ENCODE measurements around the gene GPHB5.

The GPHB5 gene

GRCh38 chr14:63292805-63293204, 25.9 kb downstream of the GPHB5 start:
- TF ChIP-seq ZBTB7A (IDR thresholded peaks at IDR 0.05; ENCODE audit: low read depth) (no peak), RAD21 (IDR thresholded peaks at IDR 0.05; ENCODE audit: low read depth) (no peak), NFIC (IDR thresholded peaks at IDR 0.05) (no peak), USF1 (IDR thresholded peaks at IDR 0.05) (no peak), TEAD4 (IDR thresholded peaks at IDR 0.05) (no peak), EGR1 (IDR thresholded peaks at IDR 0.05) (no peak), REST (IDR thresholded peaks at IDR 0.05; ENCODE audit: low read depth) (no peak), TAF1 (IDR thresholded peaks at IDR 0.05; ENCODE audit: low read depth) (no peak), EP300 (IDR thresholded peaks at IDR 0.05; ENCODE audit: borderline replicate concordance) (no peak), CEBPB (IDR thresholded peaks at IDR 0.05) (no peak), MAX (IDR thresholded peaks at IDR 0.05) (no peak), CREB1 (IDR thresholded peaks at IDR 0.05; ENCODE audit: low read depth) (no peak), FOXM1 (IDR thresholded peaks at IDR 0.05; ENCODE audit: borderline replicate concordance, low read depth) (no peak), TCF12 (IDR thresholded peaks at IDR 0.05; ENCODE audit: low read depth) (no peak), YY1 (IDR thresholded peaks at IDR 0.05; ENCODE audit: low read depth) (no peak)

- TF ChIP-seq EGR1 (IDR thresholded peaks at IDR 0.05) (no peak), RAD21 (IDR thresholded peaks at IDR 0.05; ENCODE audit: low read depth) (no peak), REST (IDR thresholded peaks at IDR 0.05; ENCODE audit: low read depth) (no peak), ZBTB7A (IDR thresholded peaks at IDR 0.05; ENCODE audit: low read depth) (no peak), FOXM1 (IDR thresholded peaks at IDR 0.05; ENCODE audit: borderline replicate concordance, low read depth) (no peak), YY1 (IDR thresholded peaks at IDR 0.05; ENCODE audit: low read depth) (no peak), CEBPB (IDR thresholded peaks at IDR 0.05) (no peak), CREB1 (IDR thresholded peaks at IDR 0.05; ENCODE audit: low read depth) (no peak)
Measured at GRCh38 chr14:63290741-63291430, 27.8 kb downstream of the GPHB5 start.

GRCh38 chr14:63288853-63289252, 29.9 kb downstream of the GPHB5 start:
- TF ChIP-seq EP300 (IDR thresholded peaks at IDR 0.05; ENCODE audit: borderline replicate concordance) (no peak), NFIC (IDR thresholded peaks at IDR 0.05) (no peak), REST (IDR thresholded peaks at IDR 0.05; ENCODE audit: low read depth) (no peak), EGR1 (IDR thresholded peaks at IDR 0.05) (no peak), FOXM1 (IDR thresholded peaks at IDR 0.05; ENCODE audit: borderline replicate concordance, low read depth) (no peak), ZBTB7A (IDR thresholded peaks at IDR 0.05; ENCODE audit: low read depth) (no peak), TAF1 (IDR thresholded peaks at IDR 0.05; ENCODE audit: low read depth) (no peak), YY1 (IDR thresholded peaks at IDR 0.05; ENCODE audit: low read depth) (no peak), USF1 (IDR thresholded peaks at IDR 0.05) (no peak), RAD21 (IDR thresholded peaks at IDR 0.05; ENCODE audit: low read depth) (no peak), TEAD4 (IDR thresholded peaks at IDR 0.05) (no peak)

GRCh38 chr14:63287666-63288483, 30.9 kb downstream of the GPHB5 start:
- no peak for TF ChIP-seq CEBPB (IDR thresholded peaks at IDR 0.05)
- no peak for TF ChIP-seq TAF1 (IDR thresholded peaks at IDR 0.05; ENCODE audit: low read depth)
- no peak for TF ChIP-seq TCF12 (IDR thresholded peaks at IDR 0.05; ENCODE audit: low read depth)
- TF ChIP-seq CREB1 (IDR thresholded peaks at IDR 0.05; ENCODE audit: low read depth) = no peak
- no peak for TF ChIP-seq ZBTB7A (IDR thresholded peaks at IDR 0.05; ENCODE audit: low read depth)
- no peak for TF ChIP-seq USF1 (IDR thresholded peaks at IDR 0.05)
- TF ChIP-seq YY1 (IDR thresholded peaks at IDR 0.05; ENCODE audit: low read depth) = no peak

Data from Ishikawa (cell line).